Heart left ventricle (tissue), 16 donors: ENCODE data around the gene TBX4. TPM values are rescaled to one million over a fixed set of nuclear protein-coding genes. Genes with fewer than 3 reads are reported as not detected.

ENCODE experiments used
- ATAC-seq, 4 donors: fragments of 200-7000 bp; cut with Tn5 transposase; one replicate each; pipeline ENCODE4 v1.9.1; 2020 to 2022; ENCODE audit warnings: moderate library complexity in 4 of 4, mild to moderate bottlenecking in 3 of 4, moderate number of reproducible peaks in 1 of 4
- DNase-seq, 5 donors: peaks; one replicate each; pipeline ENCODE4 v3.0.0-alpha.2; 2020
- H3K27ac ChIP-seq, 12 donors: fragments of 200-600 bp; sonication (generic) in 4 of 12; one replicate each; pipeline versions ENCODE4 v1.5.0 to v1.8.0; 2016 to 2022; ENCODE audit warnings: mild to moderate bottlenecking in 2 of 12
- H3K27me3 ChIP-seq, 9 donors: fragments of 200-600 bp; sonication (generic) in 2 of 9; one replicate each; pipeline versions ENCODE4 v1.5.1 to v1.8.0; 2016 to 2022; ENCODE audit warnings: mild to moderate bottlenecking in 3 of 9
- H3K36me3 ChIP-seq, 9 donors: fragments of 200-600 bp; sonication (generic) in 2 of 9; one replicate each; pipeline versions ENCODE4 v1.5.0 to v1.8.0; 2018 to 2022; ENCODE audit warnings: mild to moderate bottlenecking in 2 of 9
- H3K4me1 ChIP-seq, 12 donors: fragments of 200-600 bp; sonication (generic) in 4 of 12; one replicate each; pipeline versions ENCODE4 v1.5.0 to v1.8.0; 2016 to 2022; ENCODE audit warnings: mild to moderate bottlenecking in 3 of 12
- H3K4me3 ChIP-seq, 12 donors: fragments of 200-600 bp; sonication (generic) in 4 of 12; one replicate each; pipeline versions ENCODE4 v1.5.0 to v1.8.0; 2017 to 2022; ENCODE audit warnings: mild to moderate bottlenecking in 9 of 12, moderate library complexity in 4 of 12
- H3K9me3 ChIP-seq, 12 donors: fragments of 200-600 bp; sonication (generic) in 4 of 12; one replicate each; pipeline versions ENCODE4 v1.5.0 to v1.8.0; 2016 to 2022; ENCODE audit warnings: mild to moderate bottlenecking in 1 of 12
- CTCF ChIP-seq, 12 donors: fragments of 200-600 bp; sonication (generic) in 4 of 12; IDR thresholded peaks; one replicate each; pipeline versions ENCODE4 v1.5.0 to v1.8.0; 2018 to 2022; ENCODE audit warnings: antibody characterized with exemption in 12 of 12, mild to moderate bottlenecking in 5 of 12
- POLR2A ChIP-seq, 2 donors: fragments of 450-650 bp; IDR thresholded peaks; one replicate each; pipeline ENCODE4 v1.6.1; 2017; ENCODE audit warnings: antibody characterized with exemption in 2 of 2, mild to moderate bottlenecking in 2 of 2, moderate library complexity in 2 of 2
- WGBS, 4 donors: extraction: QIAGEN DNeasy Blood & Tissue Kit in 2 of 4; methylation state at CpG; one replicate each; pipeline versions ENCODE4 v1.1.5 to v1.1.7; 2013 to 2018; 5-methylcytosine and 5-hydroxymethylcytosine counted together
- intact Hi-C, 10 donors: fragments of 100-400 bp; cut with DNase I; formaldehyde crosslinking; loops; one replicate each; pipeline versions ENCODE4 v1.11.1 to v1.14.2; 2022
- polyA plus RNA-seq, 2 donors: library from polyadenylated mRNA; stranded (reverse); fragments of 200-250 nt; gene quantifications; one replicate each; pipeline ENCODE4 v1.2.3, GENCODE V29; 2013
- total RNA-seq, 9 donors: library from RNA; depleted of rRNA in 2 of 9; stranded (reverse); fragments of >200 nt in 2 of 9; fragmentation: NEBNext Ultra II Directional in 3 of 9; extraction: Animal tissue kit (Norgen Biotek cat#: 25700) in 3 of 9; gene quantifications; one replicate each; pipeline versions ENCODE4 v1.1.0 to v1.2.4, GENCODE V29; 2016 to 2023
- donor health status: ischemic (EF 13 %, LVEDD 7.1; RV severe dilation, severe dysfunction).
- donor health status: healthy with polysubstance abuse.
- donor health status: DM: no; HTN: yes; CAD: no.
- donor health status: DM: no; HTN: no; CAD: no.
- donor health status: ischemic (EF 25% LVEDD 6.9; RV normal size, moderate dysfunction).
- donor health status: ischemic (EF 25% LVEDD 5.7; RV mildly dilated, moderate dysfunction).
- donor health status: healthy.
- donor health status: DM: yes; HTN: yes; CAD: no.
- donor health status: ischemic (EF 35%, LVEDD 5.7; RV mildly dilated, moderate dysfunction).
- donor health status: nonischemic (EF 11% LVEDD 7.7; RV severe dilation, severe dysfunction).
- donor health status: DM: yes; HTN: yes; CAD: no.
- donor health status: PGD.
- donor health status: ischemic (EF 29% LVEDD 5.4; RV normal size, mild dysfunction).
- donor health status: nonischemic (EF 23%, LVEDD 6.1; RV moderate dilation, normal function).

TBX4 gene
- total and polyA plus RNA-seq, 11 donors, result 0.07 to 0.29 (median 0.10) TPM; not detected in 7

DNA sequence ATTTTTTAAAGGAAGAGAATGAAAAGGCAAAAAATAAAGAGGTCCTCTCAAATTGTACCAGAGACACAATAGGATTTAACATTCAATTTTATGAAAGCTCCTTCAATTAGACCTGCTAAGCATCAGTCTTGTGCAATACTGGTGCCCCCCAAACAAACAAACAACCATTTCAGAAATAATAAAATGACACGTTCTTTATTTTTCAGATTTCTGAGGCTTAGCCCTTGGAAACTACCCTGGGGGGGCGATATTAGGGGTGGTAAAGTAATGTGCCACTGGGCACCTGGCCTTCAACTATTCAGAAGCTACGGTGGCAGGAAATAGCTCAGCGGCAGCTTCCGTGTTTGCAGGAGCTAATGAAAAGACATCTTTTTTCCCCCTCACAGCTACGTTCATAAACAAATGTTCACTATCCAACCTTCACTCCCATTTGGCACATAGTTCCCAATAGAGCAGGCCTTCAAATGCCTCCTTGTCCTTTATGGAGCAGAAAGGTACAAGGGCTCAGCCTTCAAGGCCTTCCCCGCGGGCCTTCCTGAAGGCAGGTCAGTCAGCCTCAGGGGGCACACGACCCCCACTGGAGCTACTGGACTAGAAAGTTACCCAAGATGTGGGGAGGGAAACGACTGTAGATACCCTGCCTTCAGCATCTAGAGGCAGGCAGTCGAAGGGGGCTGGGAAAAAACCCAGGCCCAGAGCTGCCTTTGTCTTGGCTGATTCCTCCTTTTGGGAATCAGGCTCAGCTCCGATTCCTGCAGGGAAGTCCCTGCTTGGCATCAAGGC lies 44.1 kb downstream of the TBX4 start:
- DNase-seq, result no peak
- Histone ChIP-seq H3K36me3 (no peaks in the 10 kb centered on the region), H3K4me3 (no peak overlapping the region), H3K27me3 (peaks cover 0 to 7% (median 0%) of the 10 kb centered on the region in 9 donors), H3K27ac (no peak overlapping the region), H3K9me3 (peaks cover 0 to 5% (median 0%) of the 10 kb centered on the region in 12 donors), H3K4me1 (no peaks in the 10 kb centered on the region)
- no peak for ATAC-seq
- TF ChIP-seq POLR2A (IDR thresholded peaks at IDR 0.05), result no peak
- no peak for TF ChIP-seq CTCF (IDR thresholded peaks at IDR 0.05)
- 69 to 83% (median 72%) methylated on average over 12 of the region's 12 CpGs for WGBS, 4 donors
- intact Hi-C loops, result no loop called here

DNA sequence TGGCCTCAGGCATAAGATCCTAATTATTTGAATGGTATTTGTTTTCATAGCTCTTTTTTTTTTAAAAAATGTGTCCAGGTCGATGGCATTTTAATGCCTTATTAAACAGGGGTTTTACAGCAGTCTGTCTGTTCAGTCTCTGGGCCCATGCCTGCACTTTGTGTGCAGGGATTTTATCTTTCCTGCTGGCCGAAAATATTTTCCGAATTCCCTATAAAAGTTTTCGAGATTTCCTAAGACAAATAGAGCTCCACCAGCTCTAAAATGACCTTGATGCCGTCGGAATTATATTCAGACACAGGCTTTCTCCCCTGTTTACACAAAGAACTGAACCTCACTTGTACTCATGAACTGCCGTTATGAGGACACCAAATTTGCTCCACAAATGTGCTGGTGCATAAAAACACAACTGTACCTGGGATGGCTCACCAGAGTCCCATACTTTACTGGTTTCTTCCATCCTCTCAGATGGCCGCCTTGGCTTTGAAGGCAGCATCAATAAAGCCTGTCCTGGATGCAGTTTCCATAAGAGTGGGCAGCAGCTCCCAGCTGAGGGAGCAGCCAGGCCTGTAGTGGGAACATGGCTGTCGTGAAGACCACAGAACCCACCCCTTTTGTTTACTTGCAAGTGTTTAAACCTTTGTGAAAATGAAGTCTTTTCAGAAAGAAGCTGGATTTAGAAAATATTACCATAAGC lies 44.9 kb downstream of the TBX4 start:
- intact Hi-C loops, result no loop called here
- H3K27me3 ChIP-seq, result peaks cover 0 to 7% (median 0%) of the 10 kb centered on the region in 9 donors
- no peak overlapping the region for H3K27ac ChIP-seq
- ATAC-seq, result no peak
- no peak overlapping the region for H3K4me3 ChIP-seq
- H3K4me1 ChIP-seq, result no peaks in the 10 kb centered on the region
- 84 to 86% (median 84%) methylated on average over 9 of the region's 9 CpGs for whole genome bisulfite sequencing, 4 donors
- H3K9me3 ChIP-seq, result peaks cover 0 to 5% (median 0%) of the 10 kb centered on the region in 12 donors
- TF ChIP-seq POLR2A (IDR thresholded peaks at IDR 0.05), result no peak
- TF ChIP-seq CTCF (IDR thresholded peaks at IDR 0.05), result no peak
- no peaks in the 10 kb centered on the region for H3K36me3 ChIP-seq
- no peak for DNase-seq

GRCh38 chr17:61498042-61498994 lies 46.1 kb downstream of the TBX4 start:
- Histone ChIP-seq H3K9me3 (peaks cover 0 to 5% (median 0%) of the 10 kb centered on the region in 12 donors), H3K4me1 (no peaks in the 10 kb centered on the region), H3K27me3 (peaks cover 0 to 11% (median 0%) of the 10 kb centered on the region in 9 donors), H3K4me3 (no peak overlapping the region), H3K36me3 (no peaks in the 10 kb centered on the region), H3K27ac (no peak overlapping the region)
- intact Hi-C loops, result no loop called here
- TF ChIP-seq POLR2A (IDR thresholded peaks at IDR 0.05) (no peak), CTCF (IDR thresholded peaks at IDR 0.05) (no peak)
- no peak for ATAC-seq
- no peak for DNase-seq
- 91 to 95% (median 93%) methylated on average over 8 of the region's 8 CpGs for whole genome bisulfite sequencing, 4 donors
